ENCODE measurements around the gene CCDC158.

DNA sequence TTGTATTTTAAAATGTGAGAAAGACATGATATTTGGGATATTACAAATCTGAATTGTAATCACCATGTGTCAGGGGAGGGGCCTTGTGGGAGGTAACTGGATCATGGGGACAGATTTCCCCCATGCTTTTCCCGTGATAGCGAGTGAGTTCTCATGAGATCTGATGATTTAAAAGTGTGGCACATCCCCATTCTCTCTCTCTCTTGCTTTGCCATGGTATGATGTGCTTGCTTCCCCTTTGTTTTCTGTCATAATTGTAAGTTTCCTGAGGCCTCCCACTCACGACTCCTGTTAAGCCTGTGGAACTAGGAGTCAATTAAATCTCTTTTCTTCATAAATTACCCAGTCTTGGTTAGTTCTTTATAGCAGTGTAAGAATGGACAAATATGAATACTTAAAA, 39.0 kb downstream of the CCDC158 start:
- TF ChIP-seq, protein P1, sequence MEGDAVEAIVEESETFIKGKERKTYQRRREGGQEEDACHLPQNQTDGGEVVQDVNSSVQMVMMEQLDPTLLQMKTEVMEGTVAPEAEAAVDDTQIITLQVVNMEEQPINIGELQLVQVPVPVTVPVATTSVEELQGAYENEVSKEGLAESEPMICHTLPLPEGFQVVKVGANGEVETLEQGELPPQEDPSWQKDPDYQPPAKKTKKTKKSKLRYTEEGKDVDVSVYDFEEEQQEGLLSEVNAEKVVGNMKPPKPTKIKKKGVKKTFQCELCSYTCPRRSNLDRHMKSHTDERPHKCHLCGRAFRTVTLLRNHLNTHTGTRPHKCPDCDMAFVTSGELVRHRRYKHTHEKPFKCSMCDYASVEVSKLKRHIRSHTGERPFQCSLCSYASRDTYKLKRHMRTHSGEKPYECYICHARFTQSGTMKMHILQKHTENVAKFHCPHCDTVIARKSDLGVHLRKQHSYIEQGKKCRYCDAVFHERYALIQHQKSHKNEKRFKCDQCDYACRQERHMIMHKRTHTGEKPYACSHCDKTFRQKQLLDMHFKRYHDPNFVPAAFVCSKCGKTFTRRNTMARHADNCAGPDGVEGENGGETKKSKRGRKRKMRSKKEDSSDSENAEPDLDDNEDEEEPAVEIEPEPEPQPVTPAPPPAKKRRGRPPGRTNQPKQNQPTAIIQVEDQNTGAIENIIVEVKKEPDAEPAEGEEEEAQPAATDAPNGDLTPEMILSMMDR (IDR thresholded peaks at IDR 0.05; ENCODE audit: insufficient read depth, low read length, poor library complexity, severe bottlenecking): no peak
- no peak for TF ChIP-seq EZH2phosphoT487 (conservative IDR thresholded peaks at IDR 0.05; ENCODE audit: low read length)
